Endodermal cell (in vitro differentiated cells): ENCODE results near the gene TMCC2. TPM values are rescaled to one million over a fixed set of nuclear protein-coding genes. Genes with fewer than 3 reads are reported as not detected.

Experiments
- DNase-seq: peaks from one replicate; pipeline ENCODE4 v3.0.0-alpha.2; 2017
- H3K27ac ChIP-seq: 2 replicates; pipeline ENCODE4 v1.5.1; 2013; ENCODE audit warnings: mild to moderate bottlenecking, low read depth, low read length, moderate library complexity
- H3K27me3 ChIP-seq: 2 replicates; pipeline ENCODE4 v1.6.1; 2013; ENCODE audit warnings: mild to moderate bottlenecking, low read length, moderate library complexity; ENCODE audit not compliant: insufficient read depth, control insufficient read depth, poor library complexity, severe bottlenecking
- H3K36me3 ChIP-seq: 2 replicates; pipeline ENCODE4 v1.7.0; 2013; ENCODE audit warnings: mild to moderate bottlenecking, low read length, moderate library complexity; ENCODE audit not compliant: control insufficient read depth, insufficient read depth
- H3K4me1 ChIP-seq: one replicate; pipeline ENCODE4 v1.7.0; 2013; ENCODE audit warnings: low read length; ENCODE audit not compliant: control insufficient read depth, insufficient read depth
- H3K4me3 ChIP-seq: 2 replicates; pipeline ENCODE4 v1.5.1; 2013; ENCODE audit warnings: mild to moderate bottlenecking, low read length, moderate library complexity
- H3K9ac ChIP-seq: 2 replicates; pipeline ENCODE4 v1.6.1; 2013; ENCODE audit warnings: mild to moderate bottlenecking, low read length, moderate library complexity; ENCODE audit not compliant: poor library complexity, severe bottlenecking; ENCODE audit errors: extremely low read depth
- H3K9me3 ChIP-seq: 2 replicates; pipeline ENCODE4 v1.6.1; 2013; ENCODE audit warnings: mild to moderate bottlenecking, low read length, moderate library complexity; ENCODE audit not compliant: control insufficient read depth
- H3K27ac Mint-ChIP-seq: 2 replicates; pipeline ENCODE4 v1.8.0; 2020; ENCODE audit warnings: mixed read lengths
- H3K27me3 Mint-ChIP-seq: 2 replicates; pipeline ENCODE4 v1.8.0; 2021; ENCODE audit warnings: mild to moderate bottlenecking, mixed read lengths; ENCODE audit not compliant: insufficient read depth
- H3K36me3 Mint-ChIP-seq: 2 replicates; pipeline ENCODE4 v1.8.0; 2020; ENCODE audit warnings: low read depth, mixed read lengths
- H3K4me1 Mint-ChIP-seq: 2 replicates; pipeline ENCODE4 v1.8.0; 2020; ENCODE audit warnings: mixed read lengths
- H3K4me3 Mint-ChIP-seq: 2 replicates; pipeline ENCODE4 v1.8.0; 2020; ENCODE audit warnings: mild to moderate bottlenecking, moderate library complexity, mixed read lengths
- H3K9me3 Mint-ChIP-seq: 2 replicates; pipeline ENCODE4 v1.8.0; 2020; ENCODE audit warnings: mild to moderate bottlenecking, mixed read lengths
- WGBS, 2 experiments: methylation state at CpG; one replicate each; pipeline versions ENCODE4 v1.1.5 to v1.1.7; 2013; ENCODE audit warnings: missing lambda C conversion rate in 2 of 2, mixed read lengths in 1 of 2; ENCODE audit not compliant: insufficient coverage in 1 of 2, insufficient read length in 1 of 2; 5-methylcytosine and 5-hydroxymethylcytosine counted together
- total RNA-seq, 2 donors: library from RNA; stranded (reverse); fragmentation: NEBNext Ultra II Directional in 1 of 2; extraction: Animal tissue kit (Norgen Biotek cat#: 25700) in 1 of 2; gene quantifications; 2 replicates in 1 of 2; 3 replicates in 1 of 2; pipeline ENCODE4 v1.2.1, GENCODE V29; 2021
- TF ChIP-seq, protein P1 (sequence below): fragments of 200-600 bp; sonication (generic); conservative IDR thresholded peaks from 2 replicates; pipeline ENCODE4 v1.5.0; 2021; ENCODE audit warnings: antibody characterized with exemption, mild to moderate bottlenecking

TMCC2 gene
- total RNA-seq, 2 donors from 2014 or later, result 5.2 to 5.8 TPM

DNA sequence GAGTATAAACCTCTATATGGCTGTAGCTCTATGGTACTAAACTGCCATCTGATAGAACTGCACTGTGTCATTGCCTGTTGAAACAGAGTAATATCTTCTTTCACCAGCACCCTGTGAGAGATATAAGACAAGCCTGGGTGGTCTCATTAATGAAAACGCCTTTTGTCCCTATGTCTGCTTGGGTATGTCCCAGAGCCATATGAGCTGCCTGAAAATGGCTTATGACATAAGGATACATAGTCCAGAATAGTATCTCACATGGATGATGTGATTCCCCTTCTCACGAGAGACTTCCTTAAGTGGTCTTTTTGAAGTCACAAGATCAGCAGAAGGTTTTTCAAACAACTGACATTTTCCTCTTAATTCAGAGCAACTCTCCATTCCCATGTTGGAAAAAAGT lies 7.3 kb upstream of the TMCC2 start:
- Mint-ChIP-seq H3K4me3 (no peak overlapping the region), H3K27ac (no peak overlapping the region), H3K9me3 (no peaks in the 10 kb centered on the region), H3K4me1 (peaks cover 3% of the 10 kb centered on the region), H3K36me3 (no peaks in the 10 kb centered on the region), H3K27me3 (peaks cover under 1% of the 10 kb centered on the region)
- Histone ChIP-seq H3K4me3 (no peak overlapping the region), H3K9me3 (no peaks in the 10 kb centered on the region), H3K36me3 (no peaks in the 10 kb centered on the region), H3K4me1 (no peaks in the 10 kb centered on the region), H3K27ac (no peak overlapping the region), H3K9ac (no peak overlapping the region), H3K27me3 (peaks cover 8% of the 10 kb centered on the region)
- TF ChIP-seq, protein P1, sequence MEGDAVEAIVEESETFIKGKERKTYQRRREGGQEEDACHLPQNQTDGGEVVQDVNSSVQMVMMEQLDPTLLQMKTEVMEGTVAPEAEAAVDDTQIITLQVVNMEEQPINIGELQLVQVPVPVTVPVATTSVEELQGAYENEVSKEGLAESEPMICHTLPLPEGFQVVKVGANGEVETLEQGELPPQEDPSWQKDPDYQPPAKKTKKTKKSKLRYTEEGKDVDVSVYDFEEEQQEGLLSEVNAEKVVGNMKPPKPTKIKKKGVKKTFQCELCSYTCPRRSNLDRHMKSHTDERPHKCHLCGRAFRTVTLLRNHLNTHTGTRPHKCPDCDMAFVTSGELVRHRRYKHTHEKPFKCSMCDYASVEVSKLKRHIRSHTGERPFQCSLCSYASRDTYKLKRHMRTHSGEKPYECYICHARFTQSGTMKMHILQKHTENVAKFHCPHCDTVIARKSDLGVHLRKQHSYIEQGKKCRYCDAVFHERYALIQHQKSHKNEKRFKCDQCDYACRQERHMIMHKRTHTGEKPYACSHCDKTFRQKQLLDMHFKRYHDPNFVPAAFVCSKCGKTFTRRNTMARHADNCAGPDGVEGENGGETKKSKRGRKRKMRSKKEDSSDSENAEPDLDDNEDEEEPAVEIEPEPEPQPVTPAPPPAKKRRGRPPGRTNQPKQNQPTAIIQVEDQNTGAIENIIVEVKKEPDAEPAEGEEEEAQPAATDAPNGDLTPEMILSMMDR, result no peak
- DNase-seq, result no peak
- 92 to 100% methylated on average over 2 of the region's 2 CpGs for WGBS, 2 experiments

DNA sequence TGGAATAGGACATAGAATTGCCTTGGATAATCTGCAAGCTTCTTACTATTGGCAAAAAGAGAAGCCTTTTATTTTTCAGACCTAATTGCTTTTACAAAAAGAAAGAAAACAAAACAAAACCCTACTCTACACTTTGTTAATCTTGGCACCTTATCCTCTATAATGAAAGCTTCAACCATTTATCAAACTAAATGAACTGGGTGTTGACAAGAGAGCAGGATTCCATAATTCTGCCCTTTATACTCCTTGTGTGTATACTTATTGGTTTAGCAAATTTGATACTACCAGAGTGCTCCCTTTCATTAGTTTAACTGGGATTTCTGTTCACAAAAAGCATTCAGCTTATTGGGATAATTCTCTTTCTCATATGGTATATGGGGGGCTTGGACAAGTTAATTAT lies 3.0 kb upstream of the TMCC2 start:
- no peaks in the 10 kb centered on the region for H3K9me3 ChIP-seq
- H3K4me1 ChIP-seq, result peaks cover 3% of the 10 kb centered on the region
- no peaks in the 10 kb centered on the region for H3K36me3 Mint-ChIP-seq
- no peak overlapping the region for H3K4me3 ChIP-seq
- no peak overlapping the region for H3K27ac ChIP-seq
- H3K9ac ChIP-seq, result no peak overlapping the region
- no peaks in the 10 kb centered on the region for H3K9me3 Mint-ChIP-seq
- peaks cover 36% of the 10 kb centered on the region for H3K27me3 ChIP-seq
- DNase-seq, result no peak
- H3K27ac Mint-ChIP-seq, result no peak overlapping the region
- H3K27me3 Mint-ChIP-seq, result peaks cover 22% of the 10 kb centered on the region
- peaks cover 13% of the 10 kb centered on the region for H3K4me1 Mint-ChIP-seq
- TF ChIP-seq, protein P1, result no peak
- no peaks in the 10 kb centered on the region for H3K36me3 ChIP-seq
- no peak overlapping the region for H3K4me3 Mint-ChIP-seq

DNA sequence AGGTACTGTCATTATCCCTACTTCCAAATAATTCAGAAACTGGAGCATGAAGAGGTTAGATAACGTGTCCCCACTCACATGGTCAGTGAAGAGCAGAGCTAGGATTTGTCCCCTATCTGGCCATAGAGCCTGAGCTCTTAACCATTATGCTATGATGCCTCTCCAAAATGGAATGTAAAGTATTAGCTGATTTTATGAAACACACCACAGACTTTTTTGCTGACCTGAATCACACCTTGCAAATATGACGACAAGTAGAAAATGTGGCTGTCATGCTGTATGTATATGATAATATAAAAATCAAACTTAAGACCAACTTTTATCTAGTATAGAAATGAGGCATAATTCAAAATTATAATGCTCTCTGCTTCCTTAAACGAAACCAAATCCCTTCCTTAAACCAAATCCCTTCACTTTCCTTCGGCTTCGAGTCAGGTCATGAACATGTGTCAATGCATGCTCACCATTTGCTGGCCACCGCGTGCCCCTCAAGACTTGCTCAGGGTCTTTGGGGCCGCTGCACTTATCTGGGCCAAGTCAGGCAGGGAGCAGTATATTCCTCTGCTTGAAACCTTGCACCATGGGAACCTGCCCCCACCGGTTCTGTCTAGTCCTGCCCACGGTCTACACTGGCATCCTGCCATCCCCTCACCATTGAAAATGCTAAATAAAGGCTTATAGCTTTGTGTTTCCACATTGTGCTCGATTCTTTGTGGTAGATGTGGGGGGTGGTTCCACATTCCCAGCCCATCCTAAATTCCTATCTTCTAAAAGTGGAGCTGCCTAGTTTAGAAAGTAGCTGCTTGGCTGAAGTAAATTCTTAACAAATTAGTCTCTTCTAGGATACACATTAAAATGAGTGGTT lies 1.6 kb upstream of the TMCC2 start:
- H3K9me3 Mint-ChIP-seq, result no peaks in the 10 kb centered on the region
- Histone ChIP-seq H3K27me3 (peaks cover 36% of the 10 kb centered on the region), H3K27ac (no peak overlapping the region), H3K4me1 (peaks cover 3% of the 10 kb centered on the region), H3K36me3 (no peaks in the 10 kb centered on the region), H3K9me3 (no peaks in the 10 kb centered on the region), H3K4me3 (no peak overlapping the region), H3K9ac (no peak overlapping the region)
- H3K27ac Mint-ChIP-seq, result no peak overlapping the region
- no peaks in the 10 kb centered on the region for H3K36me3 Mint-ChIP-seq
- H3K4me3 Mint-ChIP-seq, result no peak overlapping the region
- H3K4me1 Mint-ChIP-seq, result peaks cover 13% of the 10 kb centered on the region
- TF ChIP-seq, protein P1, result no peak
- DNase-seq, result no peak
- H3K27me3 Mint-ChIP-seq, result peaks cover 22% of the 10 kb centered on the region
- WGBS, 2 experiments, result 80 to 87% methylated on average over 9 to 10 of the region's 11 CpGs
